ENCODE data around the gene FAM240A. TPM values are rescaled to one million over a fixed set of nuclear protein-coding genes. Genes with fewer than 3 reads are reported as not detected.

FAM240A gene
- total and polyA plus RNA-seq, 4 donors, result not detected

DNA sequence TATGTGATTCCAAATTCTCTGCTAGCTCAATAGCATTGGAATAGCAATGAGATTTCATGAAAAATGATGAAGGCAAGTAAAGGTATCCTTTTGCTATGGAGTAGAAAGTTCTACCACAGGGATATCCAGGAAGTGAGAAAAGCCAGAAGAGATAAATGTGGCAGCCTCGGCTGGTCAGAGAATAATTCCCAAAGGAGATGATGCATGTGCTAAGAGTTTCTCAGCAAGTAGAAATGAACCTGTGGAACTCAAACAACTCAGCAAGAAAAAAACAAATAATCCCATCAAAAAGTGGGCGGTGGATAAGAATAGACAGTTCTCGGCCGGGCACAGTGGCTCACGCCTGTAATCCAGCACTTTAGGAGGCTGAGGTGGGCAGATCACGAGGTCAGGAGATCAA is 42.9 kb downstream of the FAM240A start:
- Histone ChIP-seq H3K9me3 (ENCODE audit: control insufficient read depth in 4 of 4, insufficient read depth in 3 of 4, low read length in 3 of 4) (no peaks in the 10 kb centered on the region), H3K4me3 (no peak overlapping the region), H3K27ac (ENCODE audit: low read depth in 1 of 2, low read length in 1 of 2) (no peak overlapping the region), H3K4me1 (ENCODE audit: control insufficient read depth in 5 of 5, insufficient read depth in 5 of 5, low read length in 5 of 5) (no peaks in the 10 kb centered on the region), H3K27me3 (ENCODE audit: control insufficient read depth in 3 of 3, insufficient read depth in 3 of 3, low read length in 2 of 3) (no peaks in the 10 kb centered on the region), H3K9ac (ENCODE audit: insufficient read depth in 1 of 2, low read length in 2 of 2) (no peak overlapping the region), H3K36me3 (ENCODE audit: control insufficient read depth in 4 of 4, insufficient read depth in 4 of 4, low read length in 4 of 4) (no peaks in the 10 kb centered on the region)
- TF ChIP-seq, protein P1, sequence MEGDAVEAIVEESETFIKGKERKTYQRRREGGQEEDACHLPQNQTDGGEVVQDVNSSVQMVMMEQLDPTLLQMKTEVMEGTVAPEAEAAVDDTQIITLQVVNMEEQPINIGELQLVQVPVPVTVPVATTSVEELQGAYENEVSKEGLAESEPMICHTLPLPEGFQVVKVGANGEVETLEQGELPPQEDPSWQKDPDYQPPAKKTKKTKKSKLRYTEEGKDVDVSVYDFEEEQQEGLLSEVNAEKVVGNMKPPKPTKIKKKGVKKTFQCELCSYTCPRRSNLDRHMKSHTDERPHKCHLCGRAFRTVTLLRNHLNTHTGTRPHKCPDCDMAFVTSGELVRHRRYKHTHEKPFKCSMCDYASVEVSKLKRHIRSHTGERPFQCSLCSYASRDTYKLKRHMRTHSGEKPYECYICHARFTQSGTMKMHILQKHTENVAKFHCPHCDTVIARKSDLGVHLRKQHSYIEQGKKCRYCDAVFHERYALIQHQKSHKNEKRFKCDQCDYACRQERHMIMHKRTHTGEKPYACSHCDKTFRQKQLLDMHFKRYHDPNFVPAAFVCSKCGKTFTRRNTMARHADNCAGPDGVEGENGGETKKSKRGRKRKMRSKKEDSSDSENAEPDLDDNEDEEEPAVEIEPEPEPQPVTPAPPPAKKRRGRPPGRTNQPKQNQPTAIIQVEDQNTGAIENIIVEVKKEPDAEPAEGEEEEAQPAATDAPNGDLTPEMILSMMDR (IDR thresholded peaks at IDR 0.05; ENCODE audit: control extremely low read depth, extremely low read depth), result no peak
- DNase-seq (no peak), ATAC-seq (ENCODE audit: insufficient read depth, low FRiP score) (no peak)
- WGBS, 2 donors, result 81 to 86% methylated on average over 6 of the region's 6 CpGs

- peaks cover 0 to 3% (median 0%) of the 10 kb centered on the region in 5 donors for H3K4me1 ChIP-seq (ENCODE audit: control insufficient read depth in 5 of 5, insufficient read depth in 5 of 5, low read length in 5 of 5)
- H3K36me3 ChIP-seq (ENCODE audit: control insufficient read depth in 4 of 4, insufficient read depth in 4 of 4, low read length in 4 of 4), result no peaks in the 10 kb centered on the region
- no peak overlapping the region for H3K27ac ChIP-seq (ENCODE audit: low read depth in 1 of 2, low read length in 1 of 2)
- TF ChIP-seq, protein P1 (IDR thresholded peaks at IDR 0.05; ENCODE audit: control extremely low read depth, extremely low read depth), result no peak
- DNase-seq, result no peak
- no peak for ATAC-seq (ENCODE audit: insufficient read depth, low FRiP score)
- H3K9ac ChIP-seq (ENCODE audit: insufficient read depth in 1 of 2, low read length in 2 of 2), result no peak overlapping the region
- H3K4me3 ChIP-seq, result no peak overlapping the region
- no peaks in the 10 kb centered on the region for H3K27me3 ChIP-seq (ENCODE audit: control insufficient read depth in 3 of 3, insufficient read depth in 3 of 3, low read length in 2 of 3)
- no peaks in the 10 kb centered on the region for H3K9me3 ChIP-seq (ENCODE audit: control insufficient read depth in 4 of 4, insufficient read depth in 3 of 4, low read length in 3 of 4)
- 90 to 93% methylated on average over 9 of the region's 9 CpGs for WGBS, 2 donors
Measured at GRCh38 chr3:46656778-46657556, 44.6 kb downstream of the FAM240A start.

DNA sequence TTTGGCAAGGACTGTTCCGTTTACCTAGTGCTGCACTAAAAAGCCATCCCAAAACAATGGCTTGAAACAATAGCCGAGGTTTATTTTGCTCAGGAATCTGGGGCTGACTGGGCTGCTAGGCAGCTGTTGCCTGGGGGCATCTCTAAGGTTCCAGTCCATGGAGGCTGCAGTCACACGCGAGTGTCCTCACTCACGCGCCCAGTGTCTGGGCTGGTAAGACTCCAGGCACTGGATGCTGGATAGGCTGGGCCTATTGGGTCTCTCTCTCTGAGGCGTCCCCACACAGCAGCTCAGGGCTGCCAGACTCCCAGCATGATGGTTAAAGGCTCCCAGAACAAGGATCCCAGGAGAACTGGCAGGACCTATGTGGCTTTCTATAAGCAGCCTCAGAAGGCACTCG is 47.0 kb downstream of the FAM240A start:
- Histone ChIP-seq H3K9ac (ENCODE audit: insufficient read depth in 1 of 2, low read length in 2 of 2) (no peak overlapping the region), H3K27me3 (ENCODE audit: control insufficient read depth in 3 of 3, insufficient read depth in 3 of 3, low read length in 2 of 3) (no peaks in the 10 kb centered on the region), H3K36me3 (ENCODE audit: control insufficient read depth in 4 of 4, insufficient read depth in 4 of 4, low read length in 4 of 4) (no peaks in the 10 kb centered on the region), H3K4me1 (ENCODE audit: control insufficient read depth in 5 of 5, insufficient read depth in 5 of 5, low read length in 5 of 5) (peaks cover 0 to 25% (median 11%) of the 10 kb centered on the region in 5 donors), H3K9me3 (ENCODE audit: control insufficient read depth in 4 of 4, insufficient read depth in 3 of 4, low read length in 3 of 4) (no peaks in the 10 kb centered on the region), H3K27ac (ENCODE audit: low read depth in 1 of 2, low read length in 1 of 2) (no peak overlapping the region), H3K4me3 (no peak overlapping the region)
- no peak for DNase-seq
- TF ChIP-seq, protein P1 (IDR thresholded peaks at IDR 0.05; ENCODE audit: control extremely low read depth, extremely low read depth), result no peak
- 89 to 93% methylated on average over 8 of the region's 8 CpGs for WGBS, 2 donors
- ATAC-seq (ENCODE audit: insufficient read depth, low FRiP score), result no peak

Measured in lung (tissue), 12 donors.